ENCODE results near the gene FAM120A. TPM values are rescaled to one million over a fixed set of nuclear protein-coding genes. Genes with fewer than 3 reads are reported as not detected.

Gene FAM120A
- total RNA-seq, 4 donors from 2014 or later, result 68.7 to 105 (median 90.2) TPM

- TF ChIP-seq CTCF (IDR thresholded peaks at IDR 0.05; ENCODE audit: low read depth), result no peak
These were observed 154.7 kb downstream of the FAM120A start for GRCh38 chr9:93606187-93606586.

GRCh38 chr9:93610206-93610605, 158.7 kb downstream of the FAM120A start:
- no peak for TF ChIP-seq CTCF (IDR thresholded peaks at IDR 0.05; ENCODE audit: low read depth)

- no peak for TF ChIP-seq CTCF (IDR thresholded peaks at IDR 0.05; ENCODE audit: low read depth)
These were observed 160.7 kb downstream of the FAM120A start for GRCh38 chr9:93612052-93612795.

- no peak for TF ChIP-seq CTCF (IDR thresholded peaks at IDR 0.05; ENCODE audit: low read depth)
These were observed 161.3 kb downstream of the FAM120A start for GRCh38 chr9:93612796-93613154.

- TF ChIP-seq CTCF (IDR thresholded peaks at IDR 0.05; ENCODE audit: low read depth), result no peak
These were observed 161.7 kb downstream of the FAM120A start for GRCh38 chr9:93613174-93613573.

GRCh38 chr9:93613791-93614190, 162.3 kb downstream of the FAM120A start:
- TF ChIP-seq CTCF (IDR thresholded peaks at IDR 0.05; ENCODE audit: low read depth), result no peak

GRCh38 chr9:93614830-93615468, 163.5 kb downstream of the FAM120A start:
- no peak for TF ChIP-seq CTCF (IDR thresholded peaks at IDR 0.05; ENCODE audit: low read depth)

Small RNA genes lying within 50 kb of the gene (small RNA-seq; reads per million reads assigned to genes)
- 0.49 reads per million for gene RF00019

Other genes with a start within 250 kb of the FAM120A start
- 10 to 100 TPM; 53.2 to 76.3 (median 63.5) TPM for gene FAM120AOS, start 1.9 kb downstream of the FAM120A start, total RNA-seq
- 10 to 100 TPM; 15.0 to 28.6 (median 20.4) TPM for gene PHF2, start 124.9 kb downstream of the FAM120A start, total RNA-seq